ENCODE results near the gene XBP1. TPM values are rescaled to one million over a fixed set of nuclear protein-coding genes. Genes with fewer than 3 reads are reported as not detected.
"Not testable (repeated sequence)": the region's sequence is repeated elsewhere in the genome, so short reads cannot be mapped to it uniquely, and the experiment has no call there.

Gene XBP1
- total RNA-seq, 1 donor from 2014 or later = 107 TPM

GRCh38 chr22:28791841-28792490, 8.4 kb downstream of the XBP1 start:
- peak; percentile 39 for ATAC-seq

GRCh38 chr22:28791124-28791523, 9.2 kb downstream of the XBP1 start:
- no peak for ATAC-seq

GRCh38 chr22:28788601-28789000, 11.8 kb downstream of the XBP1 start:
- no peak for ATAC-seq

- no peak for ATAC-seq
Observed at GRCh38 chr22:28783786-28784671, 16.3 kb downstream of the XBP1 start.

- ATAC-seq = no peak
Observed at GRCh38 chr22:28780296-28780695, 20.1 kb downstream of the XBP1 start.

GRCh38 chr22:28779833-28780232, 20.5 kb downstream of the XBP1 start:
- no peak for ATAC-seq

- no peak for ATAC-seq
Observed at GRCh38 chr22:28774378-28774777, 26.0 kb downstream of the XBP1 start.

- ATAC-seq = no peak
Observed at GRCh38 chr22:28773461-28773867, 26.9 kb downstream of the XBP1 start.

GRCh38 chr22:28772633-28773460, 27.5 kb downstream of the XBP1 start, which contains the start of gene CCDC117:
Gene CCDC117, plus strand, starts transcription at chr22:28772695. Its CDS starts 155 bp downstream, at chr22:28772850.
- ATAC-seq = peak; percentile 88

- ATAC-seq = peak; percentile 75
Observed at GRCh38 chr22:28771195-28771791, 29.1 kb downstream of the XBP1 start.

GRCh38 chr22:28769394-28770085, 30.8 kb downstream of the XBP1 start:
- no peak for ATAC-seq

GRCh38 chr22:28768701-28769393, 31.5 kb downstream of the XBP1 start:
- no peak for ATAC-seq

GRCh38 chr22:28766628-28767027, 33.7 kb downstream of the XBP1 start:
- no peak for ATAC-seq

GRCh38 chr22:28762000-28762399, 38.4 kb downstream of the XBP1 start:
- not testable (repeated sequence) for ATAC-seq

GRCh38 chr22:28761449-28761755, 39.0 kb downstream of the XBP1 start:
- no peak for ATAC-seq

- ATAC-seq = no peak
Observed at GRCh38 chr22:28759861-28760560, 40.4 kb downstream of the XBP1 start.

- ATAC-seq = not testable (repeated sequence)
Observed at GRCh38 chr22:28754512-28754911, 45.9 kb downstream of the XBP1 start.

- no peak for ATAC-seq
Observed at GRCh38 chr22:28750471-28750881, 49.9 kb downstream of the XBP1 start.
